Medulla oblongata (tissue), 1 donor: ENCODE results near the gene MXI1.
"Not testable (repeated sequence)": the region's sequence is repeated elsewhere in the genome, so short reads cannot be mapped to it uniquely, and the experiment has no call there.

Experiments
- DNase-seq: peaks from one replicate; pipeline ENCODE4 v3.0.0-alpha.2; 2015; ENCODE audit errors: extremely low spot score

Gene MXI1

GRCh38 chr10:110317866-110318850, 110.8 kb downstream of the MXI1 start:
- no peak for DNase-seq

GRCh38 chr10:110321869-110322620, 114.6 kb downstream of the MXI1 start:
- DNase-seq = no peak

GRCh38 chr10:110323503-110323902, 116.1 kb downstream of the MXI1 start:
- no peak for DNase-seq

- no peak for DNase-seq
These were observed 116.9 kb downstream of the MXI1 start for GRCh38 chr10:110324201-110324804.

GRCh38 chr10:110324805-110325280, 117.4 kb downstream of the MXI1 start:
- DNase-seq = no peak

GRCh38 chr10:110326351-110327032, 119.1 kb downstream of the MXI1 start:
- no peak for DNase-seq

GRCh38 chr10:110327262-110327914, 120.0 kb downstream of the MXI1 start:
- no peak for DNase-seq

- no peak for DNase-seq
These were observed 123.3 kb downstream of the MXI1 start for GRCh38 chr10:110330675-110331074.

- DNase-seq = not testable (repeated sequence)
These were observed 123.9 kb downstream of the MXI1 start for GRCh38 chr10:110331226-110331795.

GRCh38 chr10:110334061-110334656, 126.8 kb downstream of the MXI1 start:
- DNase-seq = no peak

GRCh38 chr10:110335314-110336064, 128.1 kb downstream of the MXI1 start:
- no peak for DNase-seq

- DNase-seq = no peak
These were observed 128.8 kb downstream of the MXI1 start for GRCh38 chr10:110336111-110336721.
